NCI-H2227 treated with DMSO at 0.1 percent for 48 hours (cell line): Measurements from ENCODE around the gene NLRP4.

Experiments
- DNase-seq: peaks from one replicate; lab custom pipeline; 2025; lab: John Stamatoyannopoulos, UW

NLRP4 gene, protein sequence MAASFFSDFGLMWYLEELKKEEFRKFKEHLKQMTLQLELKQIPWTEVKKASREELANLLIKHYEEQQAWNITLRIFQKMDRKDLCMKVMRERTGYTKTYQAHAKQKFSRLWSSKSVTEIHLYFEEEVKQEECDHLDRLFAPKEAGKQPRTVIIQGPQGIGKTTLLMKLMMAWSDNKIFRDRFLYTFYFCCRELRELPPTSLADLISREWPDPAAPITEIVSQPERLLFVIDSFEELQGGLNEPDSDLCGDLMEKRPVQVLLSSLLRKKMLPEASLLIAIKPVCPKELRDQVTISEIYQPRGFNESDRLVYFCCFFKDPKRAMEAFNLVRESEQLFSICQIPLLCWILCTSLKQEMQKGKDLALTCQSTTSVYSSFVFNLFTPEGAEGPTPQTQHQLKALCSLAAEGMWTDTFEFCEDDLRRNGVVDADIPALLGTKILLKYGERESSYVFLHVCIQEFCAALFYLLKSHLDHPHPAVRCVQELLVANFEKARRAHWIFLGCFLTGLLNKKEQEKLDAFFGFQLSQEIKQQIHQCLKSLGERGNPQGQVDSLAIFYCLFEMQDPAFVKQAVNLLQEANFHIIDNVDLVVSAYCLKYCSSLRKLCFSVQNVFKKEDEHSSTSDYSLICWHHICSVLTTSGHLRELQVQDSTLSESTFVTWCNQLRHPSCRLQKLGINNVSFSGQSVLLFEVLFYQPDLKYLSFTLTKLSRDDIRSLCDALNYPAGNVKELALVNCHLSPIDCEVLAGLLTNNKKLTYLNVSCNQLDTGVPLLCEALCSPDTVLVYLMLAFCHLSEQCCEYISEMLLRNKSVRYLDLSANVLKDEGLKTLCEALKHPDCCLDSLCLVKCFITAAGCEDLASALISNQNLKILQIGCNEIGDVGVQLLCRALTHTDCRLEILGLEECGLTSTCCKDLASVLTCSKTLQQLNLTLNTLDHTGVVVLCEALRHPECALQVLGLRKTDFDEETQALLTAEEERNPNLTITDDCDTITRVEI

GRCh38 chr19:55836340-55836739 is at the start of gene NLRP4:
Gene NLRP4, plus strand, starts transcription at chr19:55836540. Its CDS starts 15,541 bp downstream, at chr19:55852081.
- peak; percentile 74 for DNase-seq

- no peak for DNase-seq
These were observed 41.3 kb upstream of the NLRP4 start for GRCh38 chr19:55795021-55795420.

DNA sequence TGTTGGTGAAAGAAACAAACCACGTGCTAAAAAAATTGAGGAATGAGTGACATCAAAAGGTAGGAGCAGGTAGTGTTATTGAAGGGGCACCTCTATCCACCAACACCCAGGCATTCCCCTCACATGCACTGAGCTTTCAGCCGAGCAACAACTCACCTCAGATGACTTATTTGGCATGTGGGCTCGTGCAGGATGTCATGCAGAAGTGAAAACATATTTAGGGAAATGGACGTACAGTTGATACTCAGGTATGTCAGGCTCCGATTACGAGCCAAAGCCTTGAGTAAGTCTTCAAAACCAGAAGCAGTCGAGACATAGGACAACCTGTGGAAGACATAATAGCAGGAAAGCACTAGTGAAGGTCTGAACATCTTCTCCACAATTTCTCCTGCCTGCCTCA is 34.9 kb upstream of the NLRP4 start:
- no peak for DNase-seq

- no peak for DNase-seq
These were observed 34.1 kb upstream of the NLRP4 start for GRCh38 chr19:55802281-55802680.

- peak; percentile 82 for DNase-seq
These were observed 26.8 kb upstream of the NLRP4 start for GRCh38 chr19:55809381-55810058.

DNA sequence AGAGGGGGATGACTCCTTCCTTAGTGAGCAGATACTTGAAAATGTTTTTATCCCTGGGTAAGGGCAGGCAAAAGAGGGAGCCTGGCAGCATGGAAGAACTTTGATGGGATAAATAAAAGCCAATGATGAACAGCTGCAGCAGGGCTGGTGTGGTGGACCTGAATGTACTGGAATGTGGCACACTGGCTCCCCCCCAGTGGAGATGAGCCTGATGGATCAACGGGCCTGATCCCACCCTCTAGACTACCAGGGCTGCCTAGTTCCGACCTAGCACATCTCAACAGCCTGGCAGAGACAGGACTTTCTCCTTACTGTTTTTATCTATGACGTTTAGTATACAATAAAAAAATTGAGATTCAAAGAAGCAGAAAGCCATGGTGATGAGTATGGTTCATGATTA is 25.0 kb upstream of the NLRP4 start:
- no peak for DNase-seq

DNA sequence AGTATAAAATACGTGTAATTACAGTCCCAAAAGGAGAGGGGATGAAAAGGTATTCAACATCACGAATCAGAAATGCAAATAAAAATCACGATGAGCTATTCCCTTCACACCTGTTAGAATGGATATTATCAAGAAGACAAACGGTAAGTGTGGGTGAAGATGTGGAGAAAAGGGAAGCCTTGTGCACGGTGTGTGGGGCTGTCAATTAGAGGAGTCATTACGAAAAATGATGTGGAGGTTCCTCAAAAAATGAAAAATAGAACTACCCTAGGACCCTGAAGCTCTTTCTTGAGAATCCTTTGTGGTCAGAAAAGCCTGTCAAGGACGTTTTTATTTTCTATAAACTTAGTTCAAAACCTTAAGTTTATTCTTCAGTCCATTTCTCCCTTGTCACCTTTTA is 23.9 kb upstream of the NLRP4 start:
- DNase-seq = no peak

GRCh38 chr19:55813906-55814305 is 22.4 kb upstream of the NLRP4 start:
- no peak for DNase-seq

- DNase-seq = no peak
These were observed 16.3 kb upstream of the NLRP4 start for GRCh38 chr19:55820037-55820436.

GRCh38 chr19:55830656-55831055 is 5.7 kb upstream of the NLRP4 start:
- no peak for DNase-seq

- DNase-seq = no peak
These were observed 4.5 kb upstream of the NLRP4 start, which contains the start of gene NLRP11 for GRCh38 chr19:55831846-55832245. Gene NLRP11, minus strand, starts transcription at chr19:55831999. Its CDS starts 13,825 bp downstream, at chr19:55818174.

DNA sequence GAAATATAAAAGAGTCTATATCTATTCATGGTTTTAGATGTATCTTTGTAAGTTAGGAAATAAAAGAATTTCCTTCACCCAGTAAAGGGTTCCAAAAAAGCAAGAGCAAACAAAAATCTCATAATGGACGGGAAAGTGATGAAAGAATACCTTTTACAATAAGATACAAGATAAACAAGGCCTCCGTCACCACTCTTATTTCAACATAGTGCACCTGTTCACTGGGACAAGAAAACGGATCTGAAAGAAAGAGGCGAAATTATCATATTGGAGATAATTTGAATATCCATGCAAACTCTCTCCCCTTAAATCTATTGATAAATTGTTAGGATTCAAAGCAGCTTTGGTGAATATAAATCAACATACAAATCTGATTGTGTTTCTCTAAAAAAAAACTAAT is 3.7 kb upstream of the NLRP4 start:
- no peak for DNase-seq

GRCh38 chr19:55838251-55838650 is 1.9 kb downstream of the NLRP4 start:
- no peak for DNase-seq

DNA sequence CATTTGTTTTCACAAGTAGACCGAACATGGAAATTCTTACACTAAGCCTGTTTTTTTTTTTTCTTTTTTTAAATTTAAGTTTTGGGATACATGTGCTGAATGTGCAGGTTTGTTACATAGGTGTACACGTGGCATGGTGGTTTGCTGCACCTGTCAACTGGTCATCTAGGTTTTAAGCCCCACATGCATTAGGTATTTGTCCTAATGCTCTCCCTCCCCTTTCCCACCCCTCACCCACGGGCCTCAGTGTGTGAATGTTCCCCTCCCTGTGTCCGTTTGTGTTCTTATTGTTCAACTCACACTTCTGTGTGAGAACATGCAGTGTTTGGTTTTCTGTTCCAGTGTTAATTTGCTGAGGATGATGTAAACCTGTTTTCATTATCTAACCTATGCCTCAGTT is 2.6 kb downstream of the NLRP4 start:
- DNase-seq = no peak

- no peak for DNase-seq
These were observed 18.8 kb downstream of the NLRP4 start for GRCh38 chr19:55855160-55855559.

DNA sequence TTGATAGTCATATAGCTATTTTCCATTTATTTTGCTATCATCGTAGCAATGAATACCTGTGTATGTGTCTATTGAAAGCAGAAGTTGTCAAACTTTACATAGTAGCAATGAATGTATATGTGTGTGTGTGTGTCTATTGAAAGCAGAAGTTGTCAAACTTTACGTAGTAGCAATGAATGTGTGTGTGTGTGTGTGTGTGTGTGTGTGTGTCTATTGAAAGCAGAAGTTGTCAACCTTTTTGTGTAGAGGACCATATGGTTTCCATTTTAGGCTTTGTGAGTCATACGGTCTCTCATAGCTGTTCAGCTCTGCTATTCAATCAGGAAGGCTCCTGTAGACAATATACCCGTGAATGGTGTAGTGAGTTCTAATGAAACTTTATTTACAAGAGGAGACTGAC is 20.8 kb downstream of the NLRP4 start:
- no peak for DNase-seq

GRCh38 chr19:55857974-55858373 is 21.6 kb downstream of the NLRP4 start:
- DNase-seq = no peak

- no peak for DNase-seq
These were observed 22.1 kb downstream of the NLRP4 start for GRCh38 chr19:55858401-55858800.

- DNase-seq = no peak
These were observed 22.6 kb downstream of the NLRP4 start for GRCh38 chr19:55858969-55859368.

- DNase-seq = no peak
These were observed 30.2 kb downstream of the NLRP4 start for GRCh38 chr19:55866521-55866920.

GRCh38 chr19:55867101-55867500 is 30.8 kb downstream of the NLRP4 start:
- no peak for DNase-seq

- no peak for DNase-seq
These were observed 34.4 kb downstream of the NLRP4 start for GRCh38 chr19:55870736-55871135.
